Activated CD8-positive, alpha-beta memory T cell treated with anti-CD3 and anti-CD28 coated beads for 48 hours (primary cell): ENCODE results near the gene ANKRD31.

Source experiments
- DNase-seq, 3 experiments: peaks; one replicate each; pipeline ENCODE4 v3.0.0-alpha.2; 2020; ENCODE audit warnings: low read depth in 2 of 3, low spot score in 2 of 3

ANKRD31 gene

GRCh38 chr5:75044406-75044805, 192.3 kb downstream of the ANKRD31 start:
- no peak for DNase-seq

GRCh38 chr5:75043633-75044264, 192.9 kb downstream of the ANKRD31 start:
- DNase-seq = no peak

DNA sequence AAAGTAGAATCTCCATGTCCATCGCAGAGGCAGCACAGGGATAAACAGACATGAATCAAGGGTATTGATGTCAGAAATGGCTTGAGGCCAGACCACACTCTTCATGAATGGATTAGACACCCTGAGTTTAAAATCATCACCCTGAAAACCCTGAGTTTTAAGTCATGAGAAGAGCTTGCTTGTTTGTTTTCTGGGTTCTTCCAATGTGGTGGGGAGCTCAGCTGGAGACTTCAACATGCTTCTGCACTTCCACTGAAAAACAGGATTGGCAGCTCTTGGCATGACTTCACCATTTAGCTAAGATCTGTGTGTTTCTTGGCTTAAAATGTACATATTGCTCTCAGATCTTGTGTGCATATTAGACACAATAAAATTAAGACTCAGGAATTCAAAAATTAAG, 194.2 kb downstream of the ANKRD31 start:
- DNase-seq = no peak

- no peak for DNase-seq
Measured at GRCh38 chr5:75040973-75041372, 195.7 kb downstream of the ANKRD31 start.

- DNase-seq = no peak
Measured at GRCh38 chr5:75037106-75037505, 199.6 kb downstream of the ANKRD31 start.

DNA sequence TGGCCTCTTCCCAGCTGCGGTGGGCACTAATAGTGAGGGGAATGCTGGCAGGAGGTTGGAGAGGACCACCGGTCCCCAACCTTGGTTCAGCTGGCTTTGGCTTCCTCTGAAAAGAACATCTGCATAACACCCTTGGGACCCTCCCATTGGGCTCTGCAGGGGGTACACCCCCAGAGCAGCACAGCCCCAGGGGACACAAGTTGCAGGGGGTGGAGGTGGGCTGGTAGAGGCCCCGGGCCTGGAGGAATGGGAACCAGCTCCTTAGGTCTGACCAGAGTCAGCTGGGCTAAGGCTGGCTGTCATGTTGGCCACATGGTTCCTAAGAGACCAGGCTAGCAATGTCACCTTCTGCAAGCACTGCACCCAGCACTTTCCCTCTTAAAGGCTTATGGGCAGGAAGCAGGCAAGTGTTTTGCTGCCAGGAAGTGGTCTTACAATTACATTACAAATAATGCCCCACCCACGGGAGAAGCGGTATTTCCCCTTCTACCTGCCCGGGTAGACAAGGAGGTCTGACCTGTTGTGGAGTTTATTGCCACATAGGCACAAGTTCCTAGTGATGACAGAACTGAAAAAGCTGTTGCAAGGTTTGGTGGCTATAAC, 202.4 kb downstream of the ANKRD31 start:
- DNase-seq = no peak

- no peak for DNase-seq
Measured at GRCh38 chr5:75031366-75031765, 205.3 kb downstream of the ANKRD31 start.

DNA sequence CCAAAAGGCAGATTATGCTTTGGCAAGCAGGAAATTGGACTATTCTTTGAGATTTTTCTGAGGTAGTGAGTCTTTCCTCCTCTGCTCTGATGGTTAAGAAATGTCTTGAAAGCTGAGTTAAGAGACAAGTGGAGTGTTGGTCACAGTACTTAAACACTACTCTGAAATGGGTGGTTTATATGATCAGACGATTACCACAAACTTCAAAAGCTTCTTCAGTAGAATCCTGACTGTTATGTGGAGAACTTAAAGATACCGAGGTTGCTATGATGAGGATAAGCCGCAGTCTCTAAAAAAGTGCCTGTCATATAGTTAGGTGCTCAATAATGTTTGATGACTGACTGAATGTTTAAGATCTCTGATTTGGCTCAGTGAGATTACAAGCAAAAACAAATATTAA, 208.6 kb downstream of the ANKRD31 start:
- DNase-seq = no peak

DNA sequence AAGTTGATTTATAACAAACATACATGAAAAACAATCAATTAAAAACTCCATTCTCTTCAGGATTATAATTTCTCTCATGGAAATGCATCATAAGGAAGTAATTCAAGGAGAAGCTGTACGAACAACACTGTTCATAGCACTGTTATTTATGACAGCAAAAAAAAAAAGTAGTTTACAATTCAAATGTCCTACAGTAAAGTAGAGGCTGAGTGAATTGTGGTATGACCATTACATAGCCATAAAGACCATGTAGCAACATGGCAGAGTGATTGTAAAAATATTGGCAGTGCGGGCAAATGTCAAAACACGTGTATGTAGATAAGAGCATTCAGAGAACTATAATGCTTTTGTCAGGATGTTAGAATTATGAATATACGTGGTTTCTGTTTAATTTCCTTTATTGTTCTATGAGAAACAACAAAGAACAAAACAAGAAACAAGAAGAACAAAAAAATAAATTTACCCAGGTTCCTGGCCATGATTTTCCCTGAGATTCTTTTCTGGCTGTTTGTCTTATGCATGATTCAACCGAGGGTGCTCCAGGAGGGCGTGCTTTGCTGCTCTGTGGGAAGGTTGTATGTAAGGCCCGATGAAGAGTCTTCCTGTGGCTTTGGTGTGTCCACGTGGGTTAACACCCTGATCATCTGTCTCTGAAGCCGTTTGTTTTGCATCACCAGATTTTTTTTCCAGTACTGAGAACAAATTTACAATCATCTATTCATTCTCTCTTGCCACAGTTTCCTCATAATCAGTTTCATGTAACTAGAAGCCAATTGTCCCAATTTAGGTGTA, 213.1 kb downstream of the ANKRD31 start:
- no peak for DNase-seq

GRCh38 chr5:75021800-75022199, 214.9 kb downstream of the ANKRD31 start:
- no peak for DNase-seq

DNA sequence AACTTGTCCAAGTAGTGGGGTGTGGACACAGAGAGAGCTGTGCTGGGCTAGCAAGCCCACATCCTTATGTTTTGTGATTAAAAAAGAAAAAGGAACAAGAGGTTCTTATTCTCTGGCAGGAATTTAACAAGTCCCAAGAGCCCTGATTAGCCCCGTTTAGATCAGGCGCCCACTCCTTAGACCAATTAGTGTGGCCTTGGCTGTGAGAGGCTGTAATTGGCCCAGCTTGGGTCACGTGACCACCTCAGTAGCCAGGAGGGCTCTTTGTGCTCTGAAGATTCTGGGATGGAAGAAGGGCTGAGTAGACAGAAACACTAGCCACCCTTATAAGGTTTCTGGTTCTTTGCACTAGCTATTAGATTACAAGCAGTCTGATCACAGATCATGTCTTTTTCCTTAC, 215.5 kb downstream of the ANKRD31 start:
- DNase-seq = no peak

DNA sequence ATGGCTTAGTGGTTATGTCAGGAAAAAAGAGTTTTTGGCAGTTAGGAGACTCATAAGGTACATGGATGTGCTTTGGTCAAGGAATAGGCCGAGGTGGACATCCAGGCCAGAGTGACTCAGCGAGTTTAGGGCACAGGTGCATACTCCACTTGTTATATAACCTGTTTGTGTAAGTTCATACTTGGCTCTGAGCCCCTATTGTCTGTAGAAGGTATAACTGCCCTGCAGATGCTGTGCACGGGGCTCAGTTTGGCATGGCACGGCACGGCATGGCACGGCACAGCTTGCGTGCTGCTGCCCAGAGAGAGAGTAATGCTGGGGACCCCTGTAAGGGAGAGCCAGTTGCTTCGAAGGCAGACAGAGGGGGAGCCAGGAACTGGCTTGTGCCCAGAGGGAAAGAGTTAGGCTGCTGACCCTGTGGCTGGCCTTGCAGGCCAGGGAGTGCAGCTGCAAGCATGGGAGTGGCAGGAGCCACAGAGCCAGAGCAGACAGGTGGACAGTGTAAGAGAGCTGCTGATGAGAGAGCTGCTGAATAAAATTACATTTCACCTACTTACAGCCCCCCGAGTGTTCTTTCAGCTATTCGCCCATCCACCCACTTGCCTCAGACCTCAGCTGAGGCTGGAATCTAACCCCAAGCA, 216.5 kb downstream of the ANKRD31 start:
- no peak for DNase-seq

DNA sequence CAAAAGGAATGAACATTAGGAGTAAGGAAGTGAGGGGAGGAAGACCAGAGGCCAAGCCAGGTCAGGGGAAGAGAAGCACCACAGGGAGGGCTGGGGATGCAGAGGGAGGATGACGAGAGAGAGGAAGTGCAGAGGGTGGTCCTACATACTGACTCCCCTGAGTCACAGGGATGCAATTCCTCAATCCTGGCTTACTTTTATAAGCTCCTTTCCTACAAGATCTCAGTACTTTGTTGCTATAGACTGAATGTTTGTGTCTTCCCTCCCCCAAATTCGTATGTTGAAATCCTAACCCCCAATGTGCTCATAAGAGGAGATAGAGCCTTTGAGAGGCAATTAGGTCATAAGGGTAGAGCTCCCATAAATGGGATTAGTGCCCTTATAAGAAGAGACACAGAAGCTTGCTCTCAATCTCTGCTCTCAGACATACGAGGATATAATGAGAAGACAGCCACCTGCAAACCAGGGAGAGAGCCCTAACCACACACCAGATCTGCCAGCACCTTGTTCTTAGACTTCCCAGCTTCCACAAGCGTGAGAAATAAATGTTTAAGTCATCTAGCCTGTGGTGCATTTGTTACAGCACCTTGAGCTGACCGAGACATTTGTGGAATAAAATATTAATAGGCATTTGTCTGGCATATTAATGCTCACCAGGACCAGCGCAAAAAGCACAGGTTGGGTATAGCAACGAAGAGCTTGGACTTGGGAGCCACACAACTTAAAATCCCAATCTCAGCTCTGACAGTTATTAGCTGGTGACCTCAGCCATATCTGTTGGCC, 217.7 kb downstream of the ANKRD31 start:
- no peak for DNase-seq
